EH (cell line): ENCODE data around the gene FRAS1.
"Not testable (repeated sequence)": the region's sequence is repeated elsewhere in the genome, so short reads cannot be mapped to it uniquely, and the experiment has no call there.

Source experiments
- DNase-seq: peaks from one replicate; pipeline ENCODE4 v3.0.0-alpha.2; 2015; ENCODE audit warnings: low read depth

FRAS1 gene

GRCh38 chr4:78057600-78058550, 752 bp downstream of the FRAS1 start:
- peak; percentile 50 for DNase-seq

GRCh38 chr4:78058591-78059523, 1.7 kb downstream of the FRAS1 start:
- peak; percentile 55 for DNase-seq

- DNase-seq, result peak; percentile 85
These were observed 2.4 kb downstream of the FRAS1 start for GRCh38 chr4:78059524-78059889.

GRCh38 chr4:78059938-78060337, 2.8 kb downstream of the FRAS1 start:
- DNase-seq, result no peak

GRCh38 chr4:78061939-78062570, 4.9 kb downstream of the FRAS1 start:
- DNase-seq, result no peak

GRCh38 chr4:78065508-78066192, 8.5 kb downstream of the FRAS1 start:
- DNase-seq, result peak; percentile 33

GRCh38 chr4:78068481-78068880, 11.4 kb downstream of the FRAS1 start:
- DNase-seq, result peak; percentile 36

GRCh38 chr4:78069319-78069718, 12.2 kb downstream of the FRAS1 start:
- no peak for DNase-seq

- no peak for DNase-seq
These were observed 12.7 kb downstream of the FRAS1 start for GRCh38 chr4:78069859-78070258.

GRCh38 chr4:78070731-78071282, 13.7 kb downstream of the FRAS1 start:
- no peak for DNase-seq

- no peak for DNase-seq
These were observed 17.6 kb downstream of the FRAS1 start for GRCh38 chr4:78074759-78075158.

GRCh38 chr4:78075986-78076385, 18.9 kb downstream of the FRAS1 start:
- no peak for DNase-seq

GRCh38 chr4:78078101-78078500, 21.0 kb downstream of the FRAS1 start:
- DNase-seq, result no peak

GRCh38 chr4:78079726-78080430, 22.8 kb downstream of the FRAS1 start:
- DNase-seq, result no peak

- no peak for DNase-seq
These were observed 24.4 kb downstream of the FRAS1 start for GRCh38 chr4:78081541-78081940.

GRCh38 chr4:78083035-78083434, 25.9 kb downstream of the FRAS1 start:
- DNase-seq, result no peak

- DNase-seq, result no peak
These were observed 34.4 kb downstream of the FRAS1 start for GRCh38 chr4:78091534-78091933.

- not testable (repeated sequence) for DNase-seq
These were observed 35.2 kb downstream of the FRAS1 start for GRCh38 chr4:78092350-78092749.

- DNase-seq, result no peak
These were observed 35.7 kb downstream of the FRAS1 start for GRCh38 chr4:78092850-78093249.

GRCh38 chr4:78095081-78095480, 38.0 kb downstream of the FRAS1 start:
- DNase-seq, result no peak

- no peak for DNase-seq
These were observed 41.9 kb downstream of the FRAS1 start for GRCh38 chr4:78099058-78099457.
